AG10803 (cell line): ENCODE data around the gene BLOC1S4.

Experiments used
- DNase-seq: peaks from one replicate; pipeline ENCODE4 v3.0.0; 2010; ENCODE audit warnings: low read depth
- H3K4me3 ChIP-seq: 2 replicates; pipeline ENCODE4 v1.5.1; 2011; ENCODE audit warnings: mild to moderate bottlenecking, low read length, control low read depth
- TF ChIP-seq, protein P1 (sequence below): conservative IDR thresholded peaks from 2 replicates; pipeline ENCODE4 v1.5.1; 2011; ENCODE audit warnings: mild to moderate bottlenecking, low read length, control low read depth, inconsistent platforms

The BLOC1S4 gene

DNA sequence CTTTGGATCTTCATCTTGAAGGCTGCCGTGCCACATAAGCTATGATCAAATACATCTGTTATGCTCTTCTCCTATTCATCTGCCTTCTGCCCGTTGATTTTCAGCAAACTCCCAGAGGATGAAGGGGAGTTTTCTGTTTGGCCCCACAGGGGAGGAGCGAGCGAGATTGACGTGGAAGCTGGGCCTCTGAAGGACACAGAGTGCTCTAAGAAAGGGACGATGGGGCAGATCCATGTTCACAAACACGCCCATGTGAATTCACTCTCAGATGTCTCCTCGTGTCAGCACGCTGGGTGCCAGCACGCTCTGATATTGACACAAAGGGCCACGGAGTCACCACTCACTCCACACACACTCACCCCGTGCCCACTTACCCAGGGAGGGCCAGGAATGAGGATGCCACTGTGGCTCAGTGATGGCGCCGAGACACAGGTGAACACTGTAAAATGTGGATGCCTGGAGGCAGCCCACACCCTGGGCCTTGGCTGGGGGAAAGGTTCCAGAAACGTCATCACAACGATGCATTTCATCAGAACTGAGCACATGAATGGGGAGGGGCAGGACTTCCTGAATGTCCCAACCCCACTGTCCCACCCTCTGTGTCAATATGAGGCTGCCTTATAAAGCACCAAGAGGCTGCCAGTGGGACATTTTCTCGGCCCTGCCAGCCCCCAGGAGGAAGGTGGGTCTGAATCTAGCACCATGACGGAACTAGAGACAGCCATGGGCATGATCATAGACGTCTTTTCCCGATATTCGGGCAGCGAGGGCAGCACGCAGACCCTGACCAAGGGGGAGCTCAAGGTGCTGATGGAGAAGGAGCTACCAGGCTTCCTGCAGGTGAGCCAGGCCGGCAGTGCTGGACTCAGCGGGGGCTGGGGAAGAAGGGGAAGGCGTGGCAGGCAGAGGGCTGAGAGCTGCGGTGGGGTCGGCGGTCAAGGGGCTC, 22.5 kb upstream of the BLOC1S4 start, which contains the start of gene S100P:
Gene S100P, plus strand, starts transcription at position 648 of the 946 bp plus-strand sequence. Its CDS starts 55 bp downstream, at position 703.
- DNase-seq = peak; percentile 38

DNA sequence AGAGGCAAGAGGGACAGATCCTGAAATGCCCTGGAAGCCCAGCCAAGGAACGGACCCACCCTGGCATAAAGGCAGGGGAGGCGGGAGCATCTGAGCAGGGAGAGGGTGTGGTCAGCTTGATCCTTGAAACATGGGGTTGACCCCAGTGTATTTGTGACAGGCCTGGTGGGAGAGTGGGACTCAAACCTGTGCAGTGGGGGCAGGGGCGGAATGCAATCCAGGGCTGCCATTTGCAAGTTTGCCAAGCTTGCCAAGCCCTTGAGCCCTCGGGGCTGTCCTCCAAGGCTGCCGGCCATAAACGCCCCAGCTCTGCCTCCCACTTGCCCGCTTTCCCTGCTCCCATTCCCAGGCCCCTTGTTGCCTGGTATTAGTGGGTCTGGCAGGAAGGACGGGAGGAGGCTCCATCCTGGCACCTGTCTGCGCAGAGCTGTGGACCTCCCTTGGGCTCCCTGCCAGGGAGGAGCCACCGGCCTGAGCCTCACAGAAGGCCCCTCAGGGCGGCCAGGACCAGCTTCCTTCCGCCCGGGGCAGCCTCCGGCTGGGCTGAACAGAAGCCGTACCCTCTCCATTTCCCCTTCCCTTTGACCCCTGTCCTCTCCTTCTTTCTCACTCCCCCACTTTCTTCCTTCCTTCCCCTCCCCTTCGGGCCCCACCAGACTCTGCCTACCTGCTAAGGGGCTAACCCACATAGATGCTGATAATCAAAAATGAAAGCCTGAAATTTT, 21.6 kb upstream of the BLOC1S4 start:
- TF ChIP-seq, protein P1, sequence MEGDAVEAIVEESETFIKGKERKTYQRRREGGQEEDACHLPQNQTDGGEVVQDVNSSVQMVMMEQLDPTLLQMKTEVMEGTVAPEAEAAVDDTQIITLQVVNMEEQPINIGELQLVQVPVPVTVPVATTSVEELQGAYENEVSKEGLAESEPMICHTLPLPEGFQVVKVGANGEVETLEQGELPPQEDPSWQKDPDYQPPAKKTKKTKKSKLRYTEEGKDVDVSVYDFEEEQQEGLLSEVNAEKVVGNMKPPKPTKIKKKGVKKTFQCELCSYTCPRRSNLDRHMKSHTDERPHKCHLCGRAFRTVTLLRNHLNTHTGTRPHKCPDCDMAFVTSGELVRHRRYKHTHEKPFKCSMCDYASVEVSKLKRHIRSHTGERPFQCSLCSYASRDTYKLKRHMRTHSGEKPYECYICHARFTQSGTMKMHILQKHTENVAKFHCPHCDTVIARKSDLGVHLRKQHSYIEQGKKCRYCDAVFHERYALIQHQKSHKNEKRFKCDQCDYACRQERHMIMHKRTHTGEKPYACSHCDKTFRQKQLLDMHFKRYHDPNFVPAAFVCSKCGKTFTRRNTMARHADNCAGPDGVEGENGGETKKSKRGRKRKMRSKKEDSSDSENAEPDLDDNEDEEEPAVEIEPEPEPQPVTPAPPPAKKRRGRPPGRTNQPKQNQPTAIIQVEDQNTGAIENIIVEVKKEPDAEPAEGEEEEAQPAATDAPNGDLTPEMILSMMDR = no peak
- DNase-seq = no peak
- no peak overlapping the region for H3K4me3 ChIP-seq

More for the DNA sequence above, 22.5 kb upstream of the BLOC1S4 start, which contains the start of gene S100P:
- TF ChIP-seq, protein P1 = no peak
- H3K4me3 ChIP-seq = no peak within 1 kb of the TSS

DNA sequence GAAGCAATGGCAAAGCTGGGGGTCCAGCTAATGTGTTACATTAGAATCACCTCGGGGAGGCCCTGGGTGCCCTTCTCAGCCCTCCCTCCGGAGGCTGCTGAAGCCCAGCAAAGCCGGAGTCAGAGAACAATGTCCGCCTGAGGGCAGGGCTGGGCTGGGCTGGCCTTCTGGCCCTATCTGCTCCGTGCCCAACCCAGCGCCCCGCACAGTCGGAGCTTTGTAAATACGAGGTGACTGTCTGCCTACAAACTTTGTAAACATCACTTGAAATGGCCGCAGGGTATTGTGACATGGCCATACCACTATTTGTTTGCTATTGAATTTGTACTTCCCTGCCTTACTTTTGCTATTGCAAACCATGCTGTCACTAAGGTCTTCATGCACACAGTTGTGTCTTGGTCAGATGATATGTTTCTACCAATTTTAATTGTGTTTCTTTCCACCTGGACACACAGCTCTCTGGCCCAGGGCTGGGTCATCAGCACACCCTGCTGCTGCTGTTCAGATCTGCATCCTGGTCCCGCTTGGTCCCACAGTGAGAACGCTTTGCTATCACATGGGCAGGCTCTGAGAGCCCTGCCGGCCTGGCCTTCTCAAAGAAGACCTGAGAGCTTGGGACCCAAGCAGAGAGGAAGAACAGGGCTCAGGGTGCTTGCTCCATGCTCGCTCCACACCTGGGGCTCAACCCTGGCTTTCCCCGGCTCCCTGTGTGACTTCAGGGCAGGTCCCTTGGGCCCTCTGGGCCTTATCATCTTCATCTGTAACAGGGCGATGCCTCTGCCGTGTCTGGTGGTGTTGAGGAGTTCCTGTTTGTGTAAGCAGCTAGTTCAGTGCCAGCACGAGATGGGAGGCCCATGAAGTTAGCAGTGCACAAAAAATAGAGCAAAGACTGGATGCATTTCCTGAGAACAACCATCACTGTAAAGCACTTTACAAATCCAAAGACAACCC, 20.0 kb upstream of the BLOC1S4 start:
- no peak for DNase-seq
- H3K4me3 ChIP-seq = no peak overlapping the region
- TF ChIP-seq, protein P1 = no peak

DNA sequence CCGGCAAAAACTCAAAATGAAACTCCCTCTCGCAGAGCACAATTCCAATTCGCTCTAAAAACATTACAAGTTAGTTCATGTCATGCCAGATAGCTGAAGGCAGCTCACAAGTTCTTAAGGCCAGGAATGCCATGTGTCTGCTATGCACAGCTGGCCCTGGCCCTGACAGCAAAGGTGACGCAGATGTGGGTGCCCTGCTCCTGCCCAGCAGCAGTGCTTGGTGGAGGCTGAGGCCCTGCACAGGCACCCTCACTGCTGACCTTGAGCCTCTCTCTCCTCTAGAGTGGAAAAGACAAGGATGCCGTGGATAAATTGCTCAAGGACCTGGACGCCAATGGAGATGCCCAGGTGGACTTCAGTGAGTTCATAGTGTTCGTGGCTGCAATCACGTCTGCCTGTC, 19.4 kb upstream of the BLOC1S4 start:
- no peak overlapping the region for H3K4me3 ChIP-seq
- DNase-seq = no peak
- TF ChIP-seq, protein P1 = no peak

DNA sequence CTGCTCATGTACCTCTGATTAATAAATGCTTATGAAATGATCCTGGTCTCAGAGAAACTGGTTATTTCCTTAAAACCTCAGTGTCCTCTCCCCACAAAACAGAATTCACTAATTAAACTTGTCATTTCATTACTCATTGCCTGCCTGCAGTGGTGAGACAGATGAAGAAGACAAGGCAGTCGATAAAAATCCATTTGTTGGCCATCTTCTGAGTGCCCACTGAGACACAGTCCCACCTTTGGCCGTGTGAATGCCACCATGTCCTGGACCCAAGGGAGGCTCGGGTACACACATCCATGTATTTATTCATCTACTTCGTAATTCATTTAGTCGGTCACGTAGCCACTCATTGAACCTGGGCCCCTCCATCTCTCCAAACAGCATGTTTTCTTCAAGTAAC, 18.8 kb upstream of the BLOC1S4 start:
- TF ChIP-seq, protein P1 = no peak
- no peak overlapping the region for H3K4me3 ChIP-seq

DNA sequence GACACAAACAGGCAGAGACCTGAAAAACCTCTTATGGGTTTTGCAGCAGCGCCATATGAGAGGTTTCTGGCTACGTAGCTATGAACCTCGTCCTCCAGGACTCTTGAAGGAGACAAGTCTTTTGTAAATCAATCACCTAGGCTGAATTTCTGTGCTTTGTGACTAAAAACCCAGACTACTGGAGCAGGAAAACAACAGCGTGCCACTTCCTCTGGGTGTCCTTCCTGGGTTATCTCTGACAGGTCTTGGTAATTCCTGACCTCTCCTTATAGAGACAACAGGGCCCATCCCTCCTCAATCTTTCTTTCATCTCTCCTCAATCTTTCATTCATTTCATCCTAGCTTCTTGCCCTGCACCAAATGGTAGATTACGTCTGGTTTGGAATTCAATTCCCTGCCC, 16.6 kb upstream of the BLOC1S4 start:
- DNase-seq = no peak
- TF ChIP-seq, protein P1 = no peak
- H3K4me3 ChIP-seq = no peak overlapping the region

More for the DNA sequence above, 18.8 kb upstream of the BLOC1S4 start:
- DNase-seq = no peak
